GM19193 (cell line): Measurements from ENCODE around the gene LINGO1.

Source experiments
- POLR2A ChIP-seq: IDR thresholded peaks from 4 replicates; pipeline ENCODE4 v1.6.1; 2011; ENCODE audit not compliant: insufficient read depth, insufficient read length; ENCODE audit errors: extremely low read depth

The LINGO1 gene

DNA sequence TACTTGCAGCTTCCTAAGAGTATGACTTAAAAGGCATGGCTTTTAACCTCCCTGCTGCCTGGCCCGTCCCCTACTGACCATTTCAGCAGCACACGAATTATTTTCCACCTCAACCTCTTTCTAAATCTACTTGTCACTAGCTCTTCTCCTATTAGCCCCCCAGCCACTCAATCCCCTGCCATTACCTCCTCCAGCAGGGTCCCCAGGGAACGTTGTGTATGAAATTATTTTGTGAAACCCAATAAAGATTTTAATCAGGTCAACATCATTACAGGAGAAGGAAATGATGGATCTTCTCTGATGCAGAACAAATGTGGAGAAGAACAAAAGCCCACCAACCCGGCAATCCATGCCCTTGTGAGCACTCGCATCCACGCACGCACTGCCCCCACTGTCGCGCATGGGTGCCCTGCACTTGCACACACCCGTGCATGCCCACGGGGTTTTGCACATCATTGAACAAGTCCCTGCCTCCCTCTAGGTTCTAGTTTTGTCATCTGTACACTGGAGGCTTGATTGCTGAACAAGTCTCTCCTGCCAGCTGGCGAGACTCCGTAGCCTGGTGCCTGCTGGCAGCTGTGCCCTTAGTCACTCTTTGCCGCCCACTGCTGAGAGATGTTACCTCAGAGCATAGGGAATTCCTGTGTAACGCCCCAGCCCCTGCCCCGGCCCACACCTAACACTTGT is 51.6 kb downstream of the LINGO1 start:
- TF ChIP-seq POLR2A, result no peak

DNA sequence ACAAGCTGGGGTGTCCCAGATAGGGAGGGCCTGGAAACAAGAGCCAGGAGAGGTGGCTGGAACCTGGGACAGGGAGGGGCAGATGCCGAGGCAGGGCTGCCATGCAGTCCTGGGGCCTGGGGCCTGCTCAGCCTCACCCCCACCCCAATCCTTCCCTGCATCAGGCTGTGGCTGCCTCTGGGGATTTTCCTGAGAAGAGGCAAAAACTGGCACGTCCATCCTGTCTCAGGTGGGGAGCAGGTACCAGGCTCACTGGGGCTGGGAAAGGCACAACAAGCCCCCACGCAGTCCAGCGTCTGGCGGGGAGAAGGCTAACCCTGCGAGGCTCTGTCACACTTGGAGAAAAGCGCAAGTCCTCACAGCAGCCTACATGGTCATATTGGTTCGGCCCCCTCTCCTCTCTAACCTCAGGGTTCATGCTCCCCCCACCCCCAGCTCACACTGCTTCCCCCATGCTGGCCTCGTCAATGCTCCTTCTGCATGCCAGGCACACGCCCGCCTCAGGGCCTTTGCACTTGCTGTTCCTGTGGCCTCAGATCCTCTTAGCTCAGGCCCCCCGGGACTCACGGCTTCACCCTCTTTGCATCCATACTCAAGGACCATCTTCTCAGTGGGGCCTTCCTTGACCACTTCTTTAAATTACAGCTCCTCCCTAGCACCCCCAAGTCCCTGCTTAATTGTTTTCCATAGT is 53.1 kb downstream of the LINGO1 start:
- TF ChIP-seq POLR2A, result no peak

DNA sequence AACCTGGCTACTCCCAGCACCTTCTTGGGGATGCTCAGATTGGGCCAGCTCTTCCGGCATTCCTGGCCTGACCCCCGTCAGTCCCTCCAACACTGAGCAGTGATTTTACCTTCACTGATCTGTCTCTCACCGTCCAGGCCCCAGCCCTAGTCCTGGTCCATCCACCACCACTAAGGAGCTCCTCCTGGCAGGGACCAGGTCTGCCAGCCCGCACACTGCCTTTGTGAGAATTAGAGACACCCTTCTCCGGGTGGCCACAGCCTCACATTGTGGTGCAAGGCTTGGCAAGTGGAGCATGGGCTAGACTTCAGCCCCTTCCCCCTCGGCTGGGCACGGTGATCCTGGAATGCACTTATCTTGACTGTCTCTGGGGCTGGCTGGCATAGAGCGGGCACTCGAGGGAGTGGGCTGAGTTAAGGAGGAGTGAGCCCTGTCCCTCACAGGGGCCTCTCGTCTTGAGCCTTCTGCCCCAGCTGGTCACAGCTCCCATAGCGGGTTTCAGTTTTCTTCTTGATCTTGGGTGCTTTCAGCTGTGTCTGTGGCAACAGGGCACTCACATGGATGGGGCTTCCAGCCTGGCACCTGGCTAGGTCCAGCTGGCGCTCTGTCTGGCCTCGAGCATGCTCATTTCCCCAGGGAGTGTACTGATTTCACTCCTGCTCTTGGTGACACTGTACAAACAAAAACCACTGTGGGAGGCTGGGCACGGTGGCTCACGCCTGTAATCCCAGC is 53.9 kb downstream of the LINGO1 start:
- TF ChIP-seq POLR2A, result no peak

DNA sequence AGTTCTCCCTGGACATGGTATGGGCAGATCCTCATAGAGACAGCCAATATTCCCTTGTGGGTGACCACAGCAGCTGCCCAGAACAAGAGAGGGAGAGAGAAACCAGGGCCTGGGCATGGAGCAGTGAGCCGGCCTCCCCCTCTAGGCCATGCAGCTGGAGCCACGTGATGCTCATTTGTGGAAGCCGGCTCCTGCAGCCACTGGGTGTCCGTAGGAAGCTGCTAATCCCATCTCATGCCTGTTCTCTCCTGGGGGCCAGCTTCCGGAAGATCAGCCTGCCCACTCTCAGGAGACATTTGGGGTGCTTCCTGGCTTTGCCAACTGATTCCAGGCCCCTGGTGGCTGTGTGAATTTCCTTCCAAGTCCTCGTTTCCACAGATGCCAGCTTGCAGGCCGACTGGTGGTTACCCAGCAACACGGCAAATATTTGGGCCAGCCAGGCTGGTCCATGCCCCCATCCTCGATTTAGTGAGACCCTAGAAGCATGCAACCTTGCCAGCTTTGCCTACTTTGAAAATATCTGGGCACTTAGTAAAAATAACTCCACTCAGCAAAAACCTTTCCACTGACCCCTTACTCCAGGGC is 55.3 kb downstream of the LINGO1 start:
- TF ChIP-seq POLR2A, result no peak

DNA sequence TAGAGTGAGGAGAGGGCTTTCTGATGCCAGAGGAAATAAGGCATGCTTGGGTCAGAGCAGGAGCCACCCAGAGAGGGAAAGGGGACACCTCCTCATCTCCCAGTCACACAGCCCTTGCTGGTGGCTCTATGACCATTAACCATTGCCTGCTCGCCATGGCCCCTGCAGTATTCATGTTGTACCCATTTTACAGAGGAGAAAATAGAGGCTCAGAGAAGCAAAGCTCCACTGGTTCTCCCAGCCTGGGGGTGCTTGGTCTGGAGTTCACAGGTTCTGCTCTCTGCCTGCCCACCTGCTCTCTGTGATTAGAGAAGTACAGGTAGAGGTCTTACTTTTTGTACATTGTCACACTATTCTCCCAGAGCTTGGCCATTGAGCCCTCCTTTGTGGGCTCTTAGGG is 56.2 kb downstream of the LINGO1 start:
- TF ChIP-seq POLR2A, result no peak

DNA sequence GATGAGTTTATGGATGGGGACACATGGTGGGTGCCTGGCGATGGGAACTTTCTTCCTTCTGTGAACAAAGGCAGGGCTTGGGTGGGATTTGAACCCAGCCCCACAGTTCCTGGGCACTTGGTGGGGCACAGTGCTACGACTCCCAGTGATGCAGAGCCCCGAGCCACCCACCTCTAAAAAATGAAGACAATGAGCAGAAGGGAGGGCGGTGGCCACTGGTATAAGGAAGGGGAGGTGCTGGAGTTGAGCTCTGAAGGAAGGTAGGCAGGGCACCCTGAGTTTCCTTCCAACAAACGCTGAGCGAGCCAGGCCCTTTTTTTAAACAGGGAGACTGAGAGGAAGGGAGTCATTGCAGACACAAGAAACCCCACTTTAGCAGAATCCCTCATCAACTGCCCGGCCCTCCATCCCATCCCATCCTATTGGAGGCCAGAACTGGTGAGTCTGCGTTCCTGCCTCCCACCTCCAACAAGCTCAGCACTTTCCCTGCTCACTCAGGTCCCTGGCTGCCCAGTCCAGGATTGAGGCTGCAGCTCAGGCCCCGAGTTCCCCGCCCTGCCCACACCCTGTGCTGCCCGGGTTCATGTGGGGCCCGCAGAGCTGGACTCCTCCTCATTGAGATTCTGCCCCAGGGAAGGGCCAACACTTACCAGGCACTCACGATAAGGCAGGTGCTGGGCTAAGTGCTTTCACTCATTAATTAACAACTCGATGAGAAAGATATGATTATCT is 57.3 kb downstream of the LINGO1 start:
- no peak for TF ChIP-seq POLR2A

DNA sequence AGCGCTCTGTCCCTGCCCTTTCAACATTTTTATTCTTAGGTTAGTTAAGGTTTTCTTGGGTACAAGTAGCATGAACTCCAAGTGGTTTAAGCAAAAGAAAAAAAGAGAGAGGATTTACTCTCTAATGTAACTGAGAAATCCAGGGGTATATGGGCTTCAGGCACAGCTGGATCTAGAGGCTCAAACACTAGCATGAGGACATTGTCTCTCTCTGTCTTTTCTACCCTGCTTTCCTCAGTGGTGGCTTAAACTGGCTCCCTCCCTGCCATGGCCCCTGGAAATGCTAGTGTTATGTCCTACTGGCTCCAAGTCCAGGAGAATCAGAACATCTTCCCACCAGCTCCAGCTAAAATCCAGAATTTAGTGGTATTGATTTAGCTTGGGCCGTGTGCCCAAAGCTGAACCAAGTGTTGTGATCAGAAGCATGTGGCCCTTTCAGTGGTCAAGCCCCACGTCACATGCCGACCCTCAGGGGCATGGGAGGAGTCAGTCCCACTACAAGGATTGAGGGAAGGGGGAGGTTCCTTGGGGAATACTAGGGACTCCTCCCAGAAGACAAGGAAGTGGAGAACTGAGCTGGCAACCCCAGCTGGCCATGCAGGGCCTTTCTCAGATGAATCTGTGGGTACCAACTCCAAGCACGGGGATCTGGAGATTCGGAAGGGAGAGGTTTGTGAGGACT is 58.0 kb downstream of the LINGO1 start:
- no peak for TF ChIP-seq POLR2A

DNA sequence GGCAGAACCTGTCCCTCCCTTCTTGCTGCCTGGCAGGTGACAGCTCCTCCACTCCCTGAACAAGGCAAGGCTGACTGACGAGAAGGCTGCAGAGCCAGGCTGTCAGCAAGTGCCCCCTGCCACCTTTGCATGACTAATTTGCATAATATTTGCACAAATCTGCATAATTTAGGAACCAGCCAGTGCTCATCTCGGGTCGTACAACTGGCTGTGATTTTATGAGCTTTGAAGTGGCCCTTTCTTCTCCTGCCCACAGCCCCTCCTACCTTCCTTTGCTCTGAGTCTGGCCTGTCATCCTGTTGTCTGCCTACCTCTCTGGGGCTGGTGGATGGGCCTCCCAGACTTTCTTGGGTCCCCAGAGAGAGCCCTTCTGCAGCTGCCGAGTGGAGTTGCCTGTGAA is 58.9 kb downstream of the LINGO1 start:
- TF ChIP-seq POLR2A, result no peak

DNA sequence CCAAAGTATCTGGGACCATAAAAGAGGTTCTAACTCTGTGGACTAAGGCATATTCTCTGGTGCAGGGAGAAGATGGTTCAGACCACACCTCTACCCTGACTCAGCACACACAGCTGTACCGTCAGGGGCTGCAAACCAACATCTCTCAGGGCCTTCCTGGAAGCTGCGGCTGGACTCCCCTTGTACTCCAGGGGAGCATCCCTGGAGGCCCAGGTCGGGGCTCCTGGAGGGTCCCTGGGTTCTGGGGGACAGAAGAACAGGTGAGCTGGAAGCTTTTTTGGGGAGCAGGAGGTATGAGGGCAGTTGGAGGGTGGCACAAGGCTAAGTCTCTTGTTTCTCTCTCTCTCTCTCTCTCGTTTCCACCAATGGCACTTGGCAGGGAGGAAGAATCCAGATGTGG is 60.5 kb downstream of the LINGO1 start:
- TF ChIP-seq POLR2A, result no peak

DNA sequence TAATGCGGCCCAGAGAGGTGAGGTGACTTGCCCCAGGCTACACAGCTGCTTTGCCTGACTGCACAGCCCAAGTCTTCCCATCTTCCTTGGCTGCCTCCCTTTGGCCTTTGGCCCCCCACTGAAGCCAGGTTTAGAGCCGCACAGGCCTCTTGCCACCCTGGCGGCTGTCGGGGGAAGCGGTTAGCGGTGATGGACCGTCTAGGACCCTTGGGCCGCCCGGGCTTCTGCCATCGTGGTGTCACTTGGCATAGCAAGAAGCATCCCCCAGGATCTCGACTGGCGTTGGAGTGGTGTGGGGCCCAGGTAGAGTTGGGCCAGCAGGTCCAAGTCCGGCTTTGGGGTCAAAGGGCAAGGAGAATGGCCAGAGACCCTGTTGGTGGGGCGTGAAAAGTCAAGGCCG is 61.0 kb downstream of the LINGO1 start:
- TF ChIP-seq POLR2A, result no peak

DNA sequence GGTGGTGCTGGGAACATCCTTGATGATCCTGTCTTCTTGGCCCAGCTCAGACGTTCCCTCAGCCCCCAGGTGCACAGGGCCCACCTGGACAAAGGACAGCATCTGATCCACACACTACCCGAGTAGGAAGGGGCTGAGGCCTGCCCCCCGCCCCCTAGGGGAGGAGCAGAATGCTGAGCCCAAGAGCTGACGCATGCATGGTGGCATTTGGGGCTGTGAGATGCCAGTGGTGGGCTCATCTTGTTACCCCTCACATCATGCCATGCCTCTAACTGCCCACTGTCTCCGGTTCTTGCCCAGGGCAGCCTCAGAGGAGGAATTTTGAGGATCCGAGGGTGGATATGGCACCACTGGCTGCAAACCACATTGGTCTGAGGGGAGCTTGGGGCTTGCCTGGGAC is 61.5 kb downstream of the LINGO1 start:
- no peak for TF ChIP-seq POLR2A

DNA sequence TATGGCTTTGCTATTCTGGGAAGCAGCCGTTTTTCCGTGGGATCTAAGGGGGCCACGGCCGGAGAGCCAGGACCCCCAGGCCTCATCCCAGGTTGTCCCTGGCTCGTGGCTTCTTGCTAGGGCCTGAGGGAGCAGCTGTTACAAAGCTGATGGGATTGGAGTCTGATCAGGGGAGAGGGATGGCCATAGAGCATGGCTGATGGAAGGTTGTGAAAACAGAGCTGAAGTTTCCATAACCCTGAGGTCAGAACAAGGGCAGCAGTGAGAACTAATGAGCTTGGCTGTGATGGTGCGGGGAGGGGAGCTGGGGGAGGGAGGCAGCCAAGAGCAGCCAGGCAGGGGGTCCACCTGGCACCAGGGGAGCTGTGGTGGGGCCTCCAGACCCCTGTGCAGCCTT is 63.0 kb downstream of the LINGO1 start:
- TF ChIP-seq POLR2A, result no peak

DNA sequence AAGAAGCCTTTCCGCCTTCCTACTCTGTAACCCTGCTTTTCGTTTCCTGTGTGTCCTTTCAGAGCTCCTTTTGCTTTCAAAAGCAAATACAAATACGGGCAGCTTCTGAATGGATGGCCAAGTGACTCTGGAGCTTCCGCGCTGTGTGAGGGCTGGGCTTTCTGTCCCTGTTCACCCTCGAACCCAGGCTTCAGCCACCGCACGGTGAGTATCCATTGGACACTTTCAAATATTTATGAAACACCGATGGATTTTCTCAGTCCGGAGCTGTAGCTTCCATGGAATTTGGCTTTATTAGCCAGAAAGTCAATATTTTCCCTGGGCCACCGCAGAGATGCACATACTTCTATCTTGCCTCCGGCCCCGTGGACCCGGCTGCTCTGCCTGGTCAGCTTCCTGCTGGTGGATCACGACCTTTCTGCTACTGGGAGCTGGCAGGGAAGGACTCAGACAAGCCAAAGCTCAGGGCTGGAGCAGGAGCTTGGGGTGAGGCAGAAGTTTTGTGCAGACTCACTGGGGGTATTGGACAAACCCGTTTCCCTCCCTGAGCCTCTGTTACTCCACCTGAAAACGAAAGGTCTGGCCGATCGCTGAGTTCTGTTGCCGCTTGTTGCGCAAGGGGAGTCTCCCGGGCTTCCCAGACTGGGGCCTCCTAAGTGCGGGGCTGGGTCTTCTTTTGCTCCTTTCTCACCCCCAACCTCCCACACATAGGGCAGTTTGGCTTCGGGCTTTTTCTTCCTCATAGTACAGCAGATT is 63.6 kb downstream of the LINGO1 start:
- TF ChIP-seq POLR2A, result no peak

DNA sequence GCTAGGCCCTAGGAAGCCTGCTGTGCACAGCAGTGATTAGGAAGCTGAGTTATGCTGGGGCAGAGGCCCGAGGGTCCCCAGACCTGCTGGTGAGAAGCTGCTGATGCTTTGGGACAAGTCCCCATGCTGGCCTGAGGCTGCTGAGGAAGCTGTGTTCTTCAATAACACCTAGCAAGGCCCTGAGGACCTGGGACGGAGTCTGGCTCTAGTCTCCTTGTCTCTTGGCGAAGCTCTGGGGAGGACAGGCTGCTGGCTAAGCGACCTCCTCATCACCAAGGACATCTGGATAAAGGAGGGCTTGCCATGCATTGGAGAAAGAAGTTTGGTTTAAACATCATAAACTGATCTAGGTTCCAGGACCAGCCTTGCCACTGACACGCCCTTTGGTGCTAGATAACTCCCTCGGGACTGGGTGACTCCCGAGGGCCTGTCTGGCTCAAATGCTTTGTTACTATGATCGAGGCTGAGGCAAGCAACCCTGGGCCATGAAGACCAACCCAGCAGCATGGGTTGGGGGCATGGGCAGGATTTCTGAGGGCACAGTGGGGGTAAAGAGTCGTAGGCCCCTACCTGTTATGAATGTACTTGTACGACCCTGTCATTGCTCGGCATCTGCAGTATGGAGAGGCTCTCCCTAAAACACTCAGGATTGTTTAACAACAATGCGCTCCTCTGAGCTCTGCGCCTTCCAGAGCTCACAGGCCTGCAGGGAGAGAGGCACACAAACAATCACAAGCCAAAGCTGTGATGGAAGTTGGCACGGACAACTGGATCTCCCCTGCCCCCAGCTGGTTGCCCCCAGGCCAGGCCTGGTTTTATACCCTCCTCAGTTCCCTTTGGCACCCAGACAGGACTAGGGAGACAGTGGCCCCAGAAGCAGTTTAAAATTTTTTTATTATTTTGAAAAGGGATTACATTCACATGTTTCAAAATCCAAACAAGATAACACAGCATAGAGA is 64.4 kb downstream of the LINGO1 start:
- no peak for TF ChIP-seq POLR2A
